NCI-H82 treated with DMSO at 0.1 percent for 48 hours (cell line): ENCODE results near the gene FAM162A.
"Not testable (repeated sequence)": the region's sequence is repeated elsewhere in the genome, so short reads cannot be mapped to it uniquely, and the experiment has no call there.

Experiments used
- DNase-seq: peaks from one replicate; lab custom pipeline; 2025; ENCODE audit not compliant: unreplicated experiment; lab: John Stamatoyannopoulos, UW

The FAM162A gene

DNA sequence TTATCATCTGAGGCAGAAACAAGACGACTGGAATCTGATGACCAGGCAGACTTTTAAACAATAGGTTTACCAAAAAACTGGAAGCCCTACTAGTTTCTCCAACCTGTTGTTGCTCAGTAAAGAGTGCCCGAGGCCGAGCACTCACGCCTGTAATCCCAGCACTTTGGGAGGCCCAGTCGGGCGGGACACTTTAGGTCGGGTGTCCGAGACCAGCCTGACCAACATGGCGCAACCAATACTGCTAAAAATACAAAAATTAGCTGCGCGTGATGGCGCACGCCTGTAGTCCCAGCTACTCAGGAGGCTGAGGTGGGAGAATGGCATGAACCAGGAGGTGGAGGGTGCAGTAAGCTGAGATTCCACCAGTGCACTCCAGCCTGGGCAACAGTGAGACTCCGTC is 33.0 kb downstream of the FAM162A start:
- DNase-seq: no peak

DNA sequence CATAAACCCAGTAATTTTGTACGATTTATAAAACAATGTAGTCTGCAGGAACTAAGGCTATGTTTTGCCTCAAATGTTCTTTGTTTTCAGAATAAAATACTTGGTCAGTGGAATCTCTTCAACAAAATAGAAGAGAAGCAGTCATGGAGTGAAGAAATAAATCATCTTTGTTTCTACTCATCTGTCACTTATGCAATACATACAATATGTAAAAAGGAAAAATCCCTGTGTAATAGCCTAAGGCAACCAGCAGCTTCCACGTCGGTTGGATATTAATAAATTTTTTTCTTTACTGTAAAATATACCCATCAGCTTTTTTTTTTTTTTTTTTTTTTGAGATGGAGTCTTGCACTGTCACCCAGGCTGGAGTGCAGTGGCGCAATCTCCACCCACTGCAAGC is 37.1 kb downstream of the FAM162A start:
- no peak for DNase-seq

DNA sequence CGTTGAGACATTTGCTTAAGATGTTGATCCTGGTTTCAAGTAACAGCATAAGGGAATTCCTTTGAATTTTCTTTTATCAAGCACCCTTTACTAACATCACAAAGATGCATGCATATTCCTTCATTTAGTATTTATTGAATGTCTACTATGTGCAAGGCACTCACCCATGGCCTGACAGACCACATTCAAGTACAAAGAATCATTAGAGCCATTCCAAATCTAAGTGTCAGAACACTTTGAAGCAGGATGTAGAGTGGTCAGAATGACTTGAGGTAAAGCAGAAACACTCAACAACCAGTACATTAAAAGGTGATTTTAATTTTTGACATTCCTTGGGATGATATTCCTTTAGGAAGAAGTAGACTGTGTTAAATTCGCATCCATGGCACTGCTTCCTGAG is 37.9 kb downstream of the FAM162A start:
- DNase-seq: no peak

DNA sequence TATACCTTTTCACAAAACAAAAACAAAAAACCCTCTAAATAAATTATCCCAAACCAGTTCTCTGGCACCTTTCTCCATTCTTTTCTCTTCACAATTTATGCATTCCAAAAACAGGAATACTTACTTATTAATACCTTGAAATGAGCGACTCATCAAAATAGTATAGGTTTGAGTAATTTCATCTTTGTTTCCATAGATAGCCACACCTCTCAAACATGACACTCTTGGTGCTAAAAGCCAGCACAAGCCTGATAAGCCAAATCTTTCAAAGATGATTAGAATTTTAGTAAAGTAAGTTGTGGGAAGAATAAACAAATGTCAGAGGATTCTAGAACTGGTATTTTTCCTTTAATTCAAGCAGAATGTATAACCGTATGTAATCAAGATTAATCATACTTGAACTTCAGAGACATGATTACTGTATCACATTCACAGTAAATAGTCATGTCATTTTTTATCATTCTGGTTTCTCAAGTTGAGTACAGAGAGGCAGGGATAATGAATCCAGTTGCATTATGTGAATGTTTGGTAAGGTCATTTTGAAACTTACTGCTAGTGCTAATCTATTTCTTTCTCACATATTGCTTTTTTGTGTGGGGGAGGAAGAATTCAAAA is 44.0 kb downstream of the FAM162A start:
- DNase-seq: no peak

DNA sequence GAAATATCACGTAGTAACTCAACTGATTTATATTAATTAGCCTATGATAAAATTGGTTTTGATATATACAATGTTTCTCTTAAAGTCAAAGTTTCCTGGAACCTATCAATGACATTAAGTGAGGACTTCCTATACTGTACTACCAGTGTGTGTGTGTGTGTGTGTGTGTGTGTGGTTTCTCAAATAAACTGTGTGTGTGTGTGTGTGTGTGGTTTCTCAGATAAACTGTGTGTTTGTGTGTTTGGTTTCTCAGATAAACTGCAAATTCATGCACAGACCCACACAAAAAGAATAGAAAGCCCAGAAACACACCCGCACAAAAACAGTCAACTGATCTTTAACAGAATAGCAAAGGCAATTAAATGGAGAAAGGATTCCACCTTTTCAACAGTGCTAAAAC is 46.4 kb downstream of the FAM162A start:
- no peak for DNase-seq

DNA sequence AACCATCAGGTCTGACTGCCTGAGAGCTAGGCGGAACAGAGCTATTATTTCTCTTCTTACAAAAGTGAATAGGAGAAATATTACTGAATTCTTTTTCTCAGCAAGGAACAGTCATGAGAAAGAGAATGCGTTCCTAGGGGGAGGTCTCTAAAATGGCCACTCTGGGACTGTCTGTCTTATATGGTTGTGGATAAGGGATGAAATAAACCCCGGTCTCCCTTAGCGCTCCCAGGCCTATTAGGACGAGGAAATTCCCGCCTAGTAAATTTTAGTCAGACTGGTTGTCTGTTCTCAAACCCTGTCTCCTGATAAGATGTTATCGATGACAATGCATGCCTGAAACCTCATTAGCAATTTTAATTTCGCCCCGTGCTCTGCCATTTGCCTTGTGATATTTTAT is 52.0 kb downstream of the FAM162A start:
- no peak for DNase-seq

DNA sequence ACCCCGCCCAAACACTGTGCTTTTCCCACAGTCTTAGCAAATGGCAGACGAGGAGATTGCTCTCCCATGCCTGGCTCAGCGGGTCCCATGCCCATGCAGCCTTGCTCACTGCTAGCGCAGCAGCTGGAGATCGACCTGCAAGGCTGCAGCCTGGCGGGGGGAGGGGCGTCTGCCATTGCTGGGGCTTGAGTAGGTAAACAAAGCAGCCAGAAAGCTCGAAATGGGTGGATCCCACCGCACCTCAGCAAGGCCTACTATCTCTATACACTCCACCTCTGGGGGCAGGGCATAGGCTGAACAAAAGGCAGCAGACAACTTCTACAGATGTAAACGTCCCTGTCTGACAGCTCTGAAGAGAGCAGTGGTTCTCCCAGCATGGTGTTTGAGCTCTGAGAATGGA is 59.1 kb downstream of the FAM162A start:
- no peak for DNase-seq

DNA sequence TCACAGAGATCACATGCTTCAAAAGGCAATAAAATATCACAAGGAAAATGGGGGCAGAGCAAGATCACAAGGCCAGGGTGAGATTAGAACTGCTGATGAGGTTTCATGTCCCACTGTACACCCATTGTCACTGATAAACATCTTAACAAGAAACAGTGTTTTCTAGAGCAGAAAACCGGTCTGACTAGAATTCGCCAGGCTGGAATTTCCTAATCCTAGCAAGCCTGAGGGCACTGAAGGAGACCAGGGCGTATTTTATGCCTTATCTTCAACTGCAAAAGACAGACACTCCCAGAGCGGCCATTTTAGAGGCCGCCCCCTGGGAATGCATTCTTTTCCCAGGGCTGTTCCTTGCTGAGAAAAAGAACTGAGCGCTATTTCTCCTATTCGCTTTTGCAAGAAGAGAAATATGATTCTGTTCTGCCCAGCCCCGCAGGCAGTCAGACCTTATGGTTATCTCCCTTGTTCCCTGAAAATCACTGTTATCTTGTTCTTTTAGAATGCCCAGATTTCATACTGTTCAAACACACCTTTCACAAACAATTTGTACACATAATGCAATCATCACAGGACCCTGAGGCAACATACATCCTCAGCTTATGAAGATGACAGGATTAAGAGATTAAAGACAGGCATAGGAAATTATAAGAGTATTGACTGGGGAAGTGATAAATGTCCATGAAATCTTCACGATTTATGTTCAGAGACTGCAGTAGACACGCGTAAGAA is 59.9 kb downstream of the FAM162A start:
- DNase-seq: not testable (repeated sequence)

DNA sequence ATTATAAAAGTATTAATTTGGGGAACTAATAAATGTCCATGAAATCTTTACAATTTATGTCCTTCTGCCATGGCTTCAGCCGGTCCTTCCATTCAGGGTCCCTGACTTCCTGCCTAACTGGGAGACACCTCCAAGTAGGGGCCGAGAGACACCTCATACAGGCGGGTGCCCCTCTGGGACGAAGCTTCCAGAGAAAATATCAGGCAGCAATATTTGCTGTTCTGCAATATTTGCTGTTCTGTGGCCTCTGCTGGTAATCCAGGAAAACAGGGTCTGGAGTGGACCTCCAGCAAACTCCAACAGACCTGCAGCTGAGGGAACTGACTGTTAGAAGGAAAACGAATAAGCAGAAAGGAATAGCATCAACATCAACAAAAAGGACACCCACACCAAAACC is 60.5 kb downstream of the FAM162A start:
- DNase-seq: not testable (repeated sequence)

DNA sequence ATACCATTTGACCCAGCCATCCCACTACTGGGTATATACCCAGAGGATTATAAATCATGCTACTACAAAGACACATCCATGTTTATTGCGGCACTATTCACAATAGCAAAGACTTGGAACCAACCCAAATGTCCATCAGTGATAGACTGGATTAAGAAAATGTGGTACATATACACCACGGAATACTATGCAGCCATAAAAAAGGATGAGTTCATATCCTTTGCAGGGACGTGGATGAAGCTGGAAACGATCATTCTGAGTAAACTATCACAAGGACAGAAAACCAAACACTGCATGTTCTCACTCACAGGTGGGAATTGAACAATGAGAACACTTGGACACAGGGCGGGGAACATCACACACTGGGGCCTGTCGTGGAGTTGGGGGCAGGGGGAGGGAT is 64.2 kb downstream of the FAM162A start:
- DNase-seq: not testable (repeated sequence)

DNA sequence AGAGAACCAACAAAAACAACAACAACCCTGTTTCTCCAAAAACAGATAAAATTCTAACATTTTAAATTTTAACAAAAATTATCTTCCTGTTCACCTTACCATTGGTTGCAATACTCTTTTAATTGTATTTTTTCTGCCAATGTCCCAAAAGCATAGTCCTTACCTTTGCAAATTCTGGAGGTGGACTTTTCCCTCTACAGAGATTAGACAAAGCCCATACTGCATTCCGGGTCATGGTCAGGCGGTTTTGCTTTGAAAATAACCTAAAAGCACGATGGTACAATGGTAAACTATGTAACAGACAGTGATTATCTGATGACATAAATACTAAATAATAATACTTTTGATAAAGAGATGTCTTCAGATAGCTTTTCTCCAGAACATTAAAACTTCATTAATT is 67.4 kb downstream of the FAM162A start:
- no peak for DNase-seq

DNA sequence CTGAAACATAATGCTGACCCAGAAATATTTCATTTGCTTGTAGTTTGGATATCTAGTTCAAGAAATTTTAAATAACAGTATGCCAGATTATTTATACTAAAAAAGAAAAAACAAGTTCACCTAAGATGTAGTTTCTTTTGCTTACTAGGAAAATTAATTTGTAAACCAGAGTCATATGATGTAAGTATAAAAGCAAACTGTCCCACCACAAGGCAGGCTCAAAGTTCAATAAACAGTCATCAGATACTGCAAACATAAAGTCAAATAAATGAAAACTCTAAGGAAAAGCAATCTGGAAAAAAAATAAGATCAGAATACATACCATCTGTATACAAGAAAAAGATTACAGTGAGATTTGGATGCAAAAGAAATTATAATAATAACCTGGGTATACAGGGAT is 72.1 kb downstream of the FAM162A start:
- no peak for DNase-seq

DNA sequence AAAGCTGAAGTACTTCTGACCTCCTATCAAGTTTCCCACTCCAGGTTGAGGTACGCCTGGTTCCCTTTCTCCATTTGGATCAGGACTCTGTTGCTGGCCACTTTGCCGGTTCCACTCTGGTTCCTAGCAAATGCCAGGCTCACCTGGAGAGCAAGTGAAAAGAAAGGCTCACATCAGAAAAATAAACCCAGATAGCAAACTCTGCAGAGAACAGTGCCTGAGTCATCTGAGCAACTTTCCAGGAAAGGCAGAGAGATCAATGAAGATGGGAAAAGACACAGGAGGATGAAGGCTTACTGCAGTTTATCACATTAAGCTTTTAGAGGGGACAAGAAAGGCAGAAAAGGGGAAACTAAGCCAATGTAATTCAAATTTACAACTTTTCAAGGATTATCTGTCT is 73.7 kb downstream of the FAM162A start:
- DNase-seq: no peak

DNA sequence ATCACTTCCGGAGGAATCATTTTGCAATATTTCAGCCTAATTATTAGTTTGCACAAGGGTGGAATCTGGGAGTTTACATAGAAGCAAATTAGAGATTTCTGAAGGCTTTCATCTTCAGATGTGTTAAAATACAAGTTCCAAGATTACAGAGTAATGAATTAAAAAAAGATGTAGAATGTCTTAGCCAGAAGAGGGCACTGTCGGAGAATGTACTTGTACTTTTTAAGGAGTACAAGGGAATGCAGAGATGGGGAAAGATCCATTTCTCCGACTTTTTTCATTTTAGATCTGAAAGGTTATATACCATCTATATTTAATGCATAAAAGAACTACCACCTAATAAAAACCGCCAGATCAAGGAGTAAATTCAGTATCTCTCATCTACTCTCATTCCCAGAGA is 75.0 kb downstream of the FAM162A start:
- no peak for DNase-seq

DNA sequence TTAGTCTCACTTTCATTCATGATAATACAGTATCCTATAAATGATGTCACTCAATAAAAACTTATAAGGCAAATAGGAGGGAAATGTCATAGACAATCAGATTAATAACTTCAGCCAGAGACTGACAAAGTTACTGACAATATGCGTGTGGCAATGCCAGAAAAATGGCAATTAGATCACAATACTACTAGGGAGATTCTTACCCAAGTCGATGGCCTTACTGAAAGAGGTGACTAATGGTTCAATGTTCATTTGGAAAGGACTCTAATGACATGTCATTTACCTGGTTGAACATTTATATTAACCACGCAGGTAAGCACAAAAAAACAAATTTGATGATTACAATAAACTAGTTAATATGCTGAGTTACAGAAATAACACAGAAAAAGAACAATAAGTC is 77.8 kb downstream of the FAM162A start:
- no peak for DNase-seq
